ENCODE measurements around the gene SEC61A2.

SEC61A2 gene

DNA sequence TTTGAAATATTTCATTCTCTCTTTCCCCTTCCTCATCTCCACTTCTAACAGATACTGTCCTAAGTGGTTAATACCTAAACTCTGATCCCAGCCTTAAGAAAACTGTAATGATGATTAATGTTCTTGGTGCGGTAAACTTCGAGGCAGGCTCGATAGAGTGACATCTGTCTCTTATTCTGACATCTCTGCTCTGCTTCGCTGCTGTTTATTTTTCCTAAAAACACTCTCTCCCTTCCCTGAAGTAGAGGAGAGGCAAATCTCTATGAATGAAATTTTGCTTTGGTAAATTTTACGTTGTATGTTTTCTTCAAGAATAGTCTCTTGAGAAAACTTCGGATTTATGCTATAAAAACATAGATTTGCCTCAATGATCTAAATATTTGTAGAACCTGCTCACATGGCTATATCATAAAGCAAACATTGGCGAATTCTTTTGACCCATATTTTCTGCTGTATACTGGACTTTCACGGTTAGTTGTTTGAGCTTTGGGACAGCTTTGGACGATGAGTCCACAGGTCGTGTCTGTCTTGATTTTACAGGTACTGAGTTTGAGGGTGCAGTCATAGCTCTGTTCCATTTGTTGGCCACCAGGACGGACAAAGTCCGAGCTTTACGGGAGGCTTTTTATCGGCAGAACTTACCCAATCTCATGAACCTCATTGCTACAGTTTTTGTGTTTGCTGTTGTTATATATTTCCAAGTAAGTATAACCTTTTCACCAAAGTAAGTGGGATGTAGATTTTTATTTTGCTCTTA is 27.1 kb downstream of the SEC61A2 start:
- Histone ChIP-seq H3K23ac (ENCODE audit: low read length in 2 of 2) (no peak overlapping the region), H3K27me3 (ENCODE audit: control insufficient read depth in 1 of 2, insufficient read depth in 1 of 2, low read length in 2 of 2) (no peaks in the 10 kb centered on the region), H3K27ac (ENCODE audit: low read length, poor library complexity, severe bottlenecking) (no peak overlapping the region), H2BK12ac (ENCODE audit: low read length in 2 of 2) (no peak overlapping the region), H3K4me3 (ENCODE audit: insufficient read depth in 1 of 2, low read depth in 1 of 2, low read length in 2 of 2) (no peak overlapping the region), H2BK15ac (ENCODE audit: low read depth, poor library complexity, severe bottlenecking) (no peak overlapping the region), H2BK120ac (ENCODE audit: low read depth, low read length) (no peak overlapping the region), H3K9me3 (ENCODE audit: control insufficient read depth, low read length) (no peaks in the 10 kb centered on the region), H4K8ac (ENCODE audit: low read length) (no peak overlapping the region), H3K36me3 (ENCODE audit: control insufficient read depth in 1 of 2, insufficient read depth in 2 of 2, low read depth in 1 of 2, low read length in 2 of 2) (peaks cover 27 to 71% of the 10 kb centered on the region in 2 experiments), H4K91ac (ENCODE audit: low read length) (no peak overlapping the region), H3K18ac (ENCODE audit: low read depth in 1 of 2, low read length in 2 of 2) (no peak overlapping the region), H3K14ac (ENCODE audit: low read length in 2 of 2) (no peak overlapping the region), H3K9ac (ENCODE audit: low read length) (no peak overlapping the region), H3K4me1 (ENCODE audit: control insufficient read depth, insufficient read depth, low read depth, low read length) (no peaks in the 10 kb centered on the region), H3K4ac (ENCODE audit: low read depth in 1 of 2, low read length in 2 of 2) (no peak overlapping the region), H2BK5ac (ENCODE audit: low read depth, low read length, poor library complexity, severe bottlenecking) (no peak overlapping the region), H3K79me1 (replicated peaks; ENCODE audit: low read length, poor library complexity, severe bottlenecking) (peaks cover 9% of the 10 kb centered on the region), H2AFZ (ENCODE audit: low read depth, low read length) (no peak overlapping the region), H3K4me2 (ENCODE audit: low read length, poor library complexity, severe bottlenecking) (no peak overlapping the region), H2AK5ac (ENCODE audit: low read length, severe bottlenecking) (no peak overlapping the region)
- no peak for DNase-seq
- WGBS: 98% methylated on average over 6 of the region's 14 CpGs

DNA sequence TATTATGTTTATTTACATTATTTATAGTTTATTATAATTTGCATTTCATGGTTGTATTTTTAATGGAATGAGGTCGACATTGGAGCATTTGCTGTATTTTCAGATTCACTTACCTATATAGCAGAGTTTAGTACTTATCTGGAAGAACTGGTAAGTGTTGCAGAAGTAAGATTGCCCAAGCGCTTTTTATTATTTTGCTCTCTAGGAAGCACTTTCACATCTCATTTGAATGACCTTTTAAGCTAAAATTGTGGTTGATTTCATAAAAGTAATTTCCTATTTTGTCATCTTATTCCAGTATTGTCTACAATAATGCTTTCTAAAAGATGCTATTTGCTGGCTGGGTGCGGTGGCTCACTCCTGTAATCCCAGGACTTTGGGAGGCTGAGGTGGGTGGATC is 28.6 kb downstream of the SEC61A2 start:
- H3K27ac ChIP-seq (ENCODE audit: low read length, poor library complexity, severe bottlenecking): no peak overlapping the region
- H2BK120ac ChIP-seq (ENCODE audit: low read depth, low read length): no peak overlapping the region
- H3K4me1 ChIP-seq (ENCODE audit: control insufficient read depth, insufficient read depth, low read depth, low read length): no peaks in the 10 kb centered on the region
- no peaks in the 10 kb centered on the region for H3K27me3 ChIP-seq (ENCODE audit: control insufficient read depth in 1 of 2, insufficient read depth in 1 of 2, low read length in 2 of 2)
- H3K4ac ChIP-seq (ENCODE audit: low read depth in 1 of 2, low read length in 2 of 2): no peak overlapping the region
- no peak overlapping the region for H2AFZ ChIP-seq (ENCODE audit: low read depth, low read length)
- no peak overlapping the region for H3K23ac ChIP-seq (ENCODE audit: low read length in 2 of 2)
- H4K91ac ChIP-seq (ENCODE audit: low read length): no peak overlapping the region
- H4K8ac ChIP-seq (ENCODE audit: low read length): no peak overlapping the region
- no peak overlapping the region for H3K18ac ChIP-seq (ENCODE audit: low read depth in 1 of 2, low read length in 2 of 2)
- H2BK12ac ChIP-seq (ENCODE audit: low read length in 2 of 2): no peak overlapping the region
- H3K36me3 ChIP-seq (ENCODE audit: control insufficient read depth in 1 of 2, insufficient read depth in 2 of 2, low read depth in 1 of 2, low read length in 2 of 2): peaks cover 26 to 81% of the 10 kb centered on the region in 2 experiments
- H2AK5ac ChIP-seq (ENCODE audit: low read length, severe bottlenecking): no peak overlapping the region
- 100% methylated on average over 1 of the region's 3 CpGs for WGBS
- no peak overlapping the region for H3K4me3 ChIP-seq (ENCODE audit: insufficient read depth in 1 of 2, low read depth in 1 of 2, low read length in 2 of 2)
- H2BK5ac ChIP-seq (ENCODE audit: low read depth, low read length, poor library complexity, severe bottlenecking): no peak overlapping the region
- no peak overlapping the region for H3K9ac ChIP-seq (ENCODE audit: low read length)
- DNase-seq: no peak
- no peaks in the 10 kb centered on the region for H3K9me3 ChIP-seq (ENCODE audit: control insufficient read depth, low read length)
- no peak overlapping the region for H3K14ac ChIP-seq (ENCODE audit: low read length in 2 of 2)
- no peak overlapping the region for H3K4me2 ChIP-seq (ENCODE audit: low read length, poor library complexity, severe bottlenecking)
- no peak overlapping the region for H2BK15ac ChIP-seq (ENCODE audit: low read depth, poor library complexity, severe bottlenecking)
- H3K79me1 ChIP-seq (replicated peaks; ENCODE audit: low read length, poor library complexity, severe bottlenecking): peaks cover 8% of the 10 kb centered on the region

DNA sequence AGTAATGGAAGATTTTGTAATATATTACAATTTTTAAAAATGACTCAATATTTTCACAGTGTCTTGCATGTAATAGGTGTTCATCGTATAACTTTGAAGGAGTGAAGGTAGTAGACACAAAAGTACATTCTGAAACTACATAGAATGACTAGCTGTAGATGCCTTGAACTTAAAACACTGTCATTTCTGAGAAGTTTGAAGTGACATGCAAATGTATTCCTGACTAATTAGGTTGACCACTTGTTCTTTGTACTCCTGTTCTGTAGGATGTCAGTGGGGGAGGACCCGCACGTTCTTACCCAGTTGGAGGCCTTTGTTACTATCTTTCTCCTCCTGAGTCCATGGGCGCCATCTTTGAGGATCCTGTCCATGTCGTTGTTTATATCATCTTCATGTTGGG is 31.2 kb downstream of the SEC61A2 start:
- Histone ChIP-seq H3K18ac (ENCODE audit: low read depth in 1 of 2, low read length in 2 of 2) (no peak overlapping the region), H2BK120ac (ENCODE audit: low read depth, low read length) (no peak overlapping the region), H3K4me3 (ENCODE audit: insufficient read depth in 1 of 2, low read depth in 1 of 2, low read length in 2 of 2) (no peak overlapping the region), H2AK5ac (ENCODE audit: low read length, severe bottlenecking) (no peak overlapping the region), H3K4me1 (ENCODE audit: control insufficient read depth, insufficient read depth, low read depth, low read length) (no peaks in the 10 kb centered on the region), H3K79me1 (replicated peaks; ENCODE audit: low read length, poor library complexity, severe bottlenecking) (peaks cover 8% of the 10 kb centered on the region), H2AFZ (ENCODE audit: low read depth, low read length) (no peak overlapping the region), H4K8ac (ENCODE audit: low read length) (no peak overlapping the region), H2BK15ac (ENCODE audit: low read depth, poor library complexity, severe bottlenecking) (no peak overlapping the region), H3K14ac (ENCODE audit: low read length in 2 of 2) (no peak overlapping the region), H3K27ac (ENCODE audit: low read length, poor library complexity, severe bottlenecking) (no peak overlapping the region), H2BK5ac (ENCODE audit: low read depth, low read length, poor library complexity, severe bottlenecking) (no peak overlapping the region), H3K9ac (ENCODE audit: low read length) (no peak overlapping the region), H4K91ac (ENCODE audit: low read length) (no peak overlapping the region), H2BK12ac (ENCODE audit: low read length in 2 of 2) (no peak overlapping the region), H3K9me3 (ENCODE audit: control insufficient read depth, low read length) (no peaks in the 10 kb centered on the region), H3K4ac (ENCODE audit: low read depth in 1 of 2, low read length in 2 of 2) (no peak overlapping the region), H3K36me3 (ENCODE audit: control insufficient read depth in 1 of 2, insufficient read depth in 2 of 2, low read depth in 1 of 2, low read length in 2 of 2) (peaks cover 36 to 86% of the 10 kb centered on the region in 2 experiments), H3K4me2 (ENCODE audit: low read length, poor library complexity, severe bottlenecking) (no peak overlapping the region), H3K23ac (ENCODE audit: low read length in 2 of 2) (no peak overlapping the region), H3K27me3 (ENCODE audit: control insufficient read depth in 1 of 2, insufficient read depth in 1 of 2, low read length in 2 of 2) (no peaks in the 10 kb centered on the region)
- no peak for DNase-seq
- WGBS: 89% methylated on average over 5 of the region's 5 CpGs

DNA sequence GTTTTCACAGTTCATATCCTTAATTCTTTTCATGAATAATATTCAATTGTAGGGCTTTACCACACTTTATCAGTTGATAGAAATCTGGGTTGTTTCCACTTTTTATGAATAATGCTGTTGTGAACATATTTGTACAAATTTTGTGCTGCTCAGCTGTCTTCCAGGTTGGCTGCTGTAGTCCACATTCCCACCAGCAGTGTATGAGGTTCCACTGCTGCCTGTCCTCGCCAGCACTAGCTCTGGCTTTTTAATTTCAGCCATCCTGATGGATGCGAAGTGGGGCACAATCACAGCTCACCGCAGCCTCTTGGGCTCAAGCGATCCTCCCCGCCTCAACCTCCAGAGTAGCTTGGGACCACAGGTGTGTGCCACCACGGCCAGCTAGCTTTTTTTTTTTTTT is 33.5 kb downstream of the SEC61A2 start:
- Histone ChIP-seq H2AFZ (ENCODE audit: low read depth, low read length) (no peak overlapping the region), H3K79me1 (replicated peaks; ENCODE audit: low read length, poor library complexity, severe bottlenecking) (peaks cover 3% of the 10 kb centered on the region), H3K4me2 (ENCODE audit: low read length, poor library complexity, severe bottlenecking) (no peak overlapping the region), H3K27ac (ENCODE audit: low read length, poor library complexity, severe bottlenecking) (no peak overlapping the region), H3K14ac (ENCODE audit: low read length in 2 of 2) (no peak overlapping the region), H3K18ac (ENCODE audit: low read depth in 1 of 2, low read length in 2 of 2) (no peak overlapping the region), H2BK15ac (ENCODE audit: low read depth, poor library complexity, severe bottlenecking) (no peak overlapping the region), H3K9ac (ENCODE audit: low read length) (no peak overlapping the region), H2BK120ac (ENCODE audit: low read depth, low read length) (no peak overlapping the region), H2BK12ac (ENCODE audit: low read length in 2 of 2) (no peak overlapping the region), H3K36me3 (ENCODE audit: control insufficient read depth in 1 of 2, insufficient read depth in 2 of 2, low read depth in 1 of 2, low read length in 2 of 2) (peaks cover 36 to 90% of the 10 kb centered on the region in 2 experiments), H3K4ac (ENCODE audit: low read depth in 1 of 2, low read length in 2 of 2) (no peak overlapping the region), H3K23ac (ENCODE audit: low read length in 2 of 2) (no peak overlapping the region), H3K4me1 (ENCODE audit: control insufficient read depth, insufficient read depth, low read depth, low read length) (no peaks in the 10 kb centered on the region), H3K9me3 (ENCODE audit: control insufficient read depth, low read length) (no peaks in the 10 kb centered on the region), H4K8ac (ENCODE audit: low read length) (no peak overlapping the region), H3K4me3 (ENCODE audit: insufficient read depth in 1 of 2, low read depth in 1 of 2, low read length in 2 of 2) (no peak overlapping the region), H3K27me3 (ENCODE audit: control insufficient read depth in 1 of 2, insufficient read depth in 1 of 2, low read length in 2 of 2) (no peaks in the 10 kb centered on the region), H2BK5ac (ENCODE audit: low read depth, low read length, poor library complexity, severe bottlenecking) (no peak overlapping the region), H4K91ac (ENCODE audit: low read length) (no peak overlapping the region), H2AK5ac (ENCODE audit: low read length, severe bottlenecking) (no peak overlapping the region)
- WGBS: 98% methylated on average over 6 of the region's 6 CpGs
- no peak for DNase-seq
